ENCODE data around the gene NCOR1. TPM values are rescaled to one million over a fixed set of nuclear protein-coding genes. Genes with fewer than 3 reads are reported as not detected.

The NCOR1 gene
- total and polyA plus RNA-seq, 2 of the 8 experiments (the other 6 are each of a cell fraction or from before 2014, with no cell fraction given), result 65.4 to 142 TPM

- H3K56ac ChIP-seq (replicated peaks; ENCODE audit: insufficient read length, low read depth, low read length), result no peak overlapping the region
- no peaks in the 10 kb centered on the region for H3K27me3 ChIP-seq (replicated peaks in 1 of 4; ENCODE audit: control insufficient read depth in 3 of 4, extremely low read depth in 1 of 4, insufficient read depth in 3 of 4, low read length in 3 of 4)
- no peak overlapping the region for H3K9ac ChIP-seq (replicated peaks in 1 of 4; ENCODE audit: extremely low read depth in 1 of 4, low read depth in 3 of 4, low read length in 3 of 4)
- no peak overlapping the region for H3K18ac ChIP-seq (ENCODE audit: extremely low read depth, low read length)
- H3K79me2 ChIP-seq (ENCODE audit: control insufficient read depth in 1 of 2, insufficient read depth in 2 of 2, low read length in 2 of 2), result peaks cover 0 to 43% of the 10 kb centered on the region in 2 experiments; a peak in 2 of 4 replicates
- no peak overlapping the region for H2BK120ac ChIP-seq (replicated peaks; ENCODE audit: low read depth, low read length)
- no peak overlapping the region for H2AK5ac ChIP-seq (ENCODE audit: low read depth, low read length)
- 95% methylated on average over 3 of the region's 3 CpGs; no CpG with 5 or more reads in 1 of the 2 experiments for WGBS, 2 experiments (ENCODE audit: extremely low coverage in 1 of 2, insufficient coverage in 1 of 2, insufficient read length in 1 of 2, insufficient replicate concordance in 2 of 2, low coverage in 1 of 2, low lambda C conversion rate in 2 of 2, missing lambda C conversion rate in 1 of 2)
- no peak overlapping the region for H2BK20ac ChIP-seq (ENCODE audit: low read length)
- ChIA-PET POLR2A (ENCODE audit: partially characterized antibody) (interaction anchor here (0.6 to 2.1 kb wide), 3 partner anchors 25 to 123 kb away, joined by 4 to 7 read pairs (median 5); partner anchors contain the start of genes NCOR1 and PIGL), CTCF (ENCODE audit: partially characterized antibody) (interaction anchor here (0.6 to 1.0 kb wide), 5 partner anchors 9 to 96 kb away, joined by 3 to 6 read pairs (median 5); no protein-coding TSS in a partner anchor)
- no peak for DNase-seq (ENCODE audit: low read depth in 1 of 2, low spot score in 2 of 2)
- no peaks in the 10 kb centered on the region for H3K4me1 ChIP-seq (replicated peaks in 1 of 4; ENCODE audit: control insufficient read depth in 3 of 4, insufficient read depth in 4 of 4, low read length in 3 of 4)
- H2BK12ac ChIP-seq (ENCODE audit: low read depth, low read length), result no peak overlapping the region
- H4K91ac ChIP-seq (replicated peaks; ENCODE audit: insufficient read length, low read length), result no peak overlapping the region
- H2BK15ac ChIP-seq (ENCODE audit: low read length), result no peak overlapping the region
- no peak overlapping the region for H2BK5ac ChIP-seq (ENCODE audit: low read depth, low read length)
- H3K23me2 ChIP-seq (ENCODE audit: low read depth, low read length), result no peaks in the 10 kb centered on the region
- no peak overlapping the region for H3K14ac ChIP-seq (ENCODE audit: insufficient read length)
- H3K27ac ChIP-seq (ENCODE audit: low read depth, low read length), result no peak overlapping the region
- no peak overlapping the region for H4K8ac ChIP-seq (ENCODE audit: extremely low read depth, insufficient read depth, low read length)
- H3K4me2 ChIP-seq (ENCODE audit: insufficient read depth in 1 of 2, low read depth in 2 of 2, low read length in 2 of 2), result no peak overlapping the region
- H3K36me3 ChIP-seq (ENCODE audit: control insufficient read depth in 2 of 4, insufficient read depth in 4 of 4, low read length in 3 of 4), result peaks cover 0 to 14% (median 3%) of the 10 kb centered on the region in 4 experiments; a peak in 4 of 8 replicates
- H3K4ac ChIP-seq (replicated peaks; ENCODE audit: insufficient read length, low read depth, low read length), result no peak overlapping the region
- FAIRE-seq, result no peak
- no peaks in the 10 kb centered on the region for H3K9me3 ChIP-seq (ENCODE audit: insufficient read depth in 2 of 2, low read depth in 1 of 2, low read length in 1 of 2)
- no peak overlapping the region for H4K5ac ChIP-seq (ENCODE audit: insufficient read length, low read depth, low read length)
- no peak overlapping the region for H3K23ac ChIP-seq (ENCODE audit: insufficient read length)
- H3K4me3 ChIP-seq (ENCODE audit: extremely low read depth in 1 of 4, insufficient read depth in 2 of 4, low read depth in 3 of 4, low read length in 4 of 4), result no peak overlapping the region
- no peak overlapping the region for H2AFZ ChIP-seq (ENCODE audit: low read length)
- peaks cover 2% of the 10 kb centered on the region for H3K79me1 ChIP-seq (ENCODE audit: low read depth, low read length)
- no peaks in the 10 kb centered on the region for H4K20me1 ChIP-seq (replicated peaks in 1 of 2; ENCODE audit: control insufficient read depth in 1 of 2, insufficient read depth in 2 of 2, low read length in 2 of 2)
- TF ChIP-seq MAX (IDR thresholded peaks at IDR 0.05) (no peak), HDAC2 (IDR thresholded peaks at IDR 0.05; ENCODE audit: borderline replicate concordance in 1 of 2, low read depth in 2 of 2, low read length in 2 of 2) (no peak), SAP30 (IDR thresholded peaks at IDR 0.05; ENCODE audit: insufficient read depth, insufficient replicate concordance, low read length) (no peak), CREB1 (IDR thresholded peaks at IDR 0.05) (no peak), RAD21 (IDR thresholded peaks at IDR 0.05 in 1 of 2, conservative IDR thresholded peaks at IDR 0.05 in 1 of 2; ENCODE audit: low read depth in 2 of 2, low read length in 2 of 2) (no peak), CBX8 (IDR thresholded peaks at IDR 0.05; ENCODE audit: borderline replicate concordance, low read depth, low read length) (no peak), YY1 (IDR thresholded peaks at IDR 0.05; ENCODE audit: low read depth, low read length) (no peak), POLR2A (IDR thresholded peaks at IDR 0.05; ENCODE audit: control extremely low read depth in 1 of 2, low read depth in 2 of 2, low read length in 2 of 2) (no peak), CHD2 (IDR thresholded peaks at IDR 0.05; ENCODE audit: low read length) (no peak), CTCF (IDR thresholded peaks at IDR 0.05; ENCODE audit: control extremely low read depth in 1 of 3, insufficient read depth in 1 of 3, low read depth in 1 of 3, low read length in 3 of 3) (no peak)
Observed at GRCh38 chr17:16189791-16190348, 25.5 kb downstream of the NCOR1 start.
